ENCODE measurements around the gene ABLIM3. TPM values are rescaled to one million over a fixed set of nuclear protein-coding genes. Genes with fewer than 3 reads are reported as not detected.

The ABLIM3 gene
- total and polyA plus RNA-seq, 4 donors, result 8.0 to 54.2 (median 33.6) TPM

- Histone ChIP-seq H3K9ac (ENCODE audit: insufficient read depth in 1 of 2, low read length in 2 of 2) (no peak overlapping the region), H3K4me1 (ENCODE audit: control insufficient read depth in 5 of 5, insufficient read depth in 5 of 5, low read length in 5 of 5) (peaks cover 0 to 24% (median 17%) of the 10 kb centered on the region in 5 donors), H3K4me3 (no peak overlapping the region), H3K9me3 (ENCODE audit: control insufficient read depth in 4 of 4, insufficient read depth in 3 of 4, low read length in 3 of 4) (no peaks in the 10 kb centered on the region), H3K36me3 (ENCODE audit: control insufficient read depth in 4 of 4, insufficient read depth in 4 of 4, low read length in 4 of 4) (peaks cover 0 to 3% (median 0%) of the 10 kb centered on the region in 4 donors), H3K27ac (ENCODE audit: low read depth in 1 of 2, low read length in 1 of 2) (peak overlapping the region; percentile 33 to 34), H3K27me3 (ENCODE audit: control insufficient read depth in 3 of 3, insufficient read depth in 3 of 3, low read length in 2 of 3) (no peaks in the 10 kb centered on the region)
- no peak for DNase-seq
- 81 to 83% methylated on average over 8 of the region's 8 CpGs for WGBS, 2 donors
- TF ChIP-seq CTCF (IDR thresholded peaks at IDR 0.05; ENCODE audit: control extremely low read depth, extremely low read depth), result no peak
- no peak for ATAC-seq (ENCODE audit: insufficient read depth, low FRiP score)
Observed at GRCh38 chr5:149301744-149302380, 160.6 kb downstream of the ABLIM3 start.

- H3K27ac ChIP-seq (ENCODE audit: low read depth in 1 of 2, low read length in 1 of 2), result no peak overlapping the region
- no peak for DNase-seq
- H3K36me3 ChIP-seq (ENCODE audit: control insufficient read depth in 4 of 4, insufficient read depth in 4 of 4, low read length in 4 of 4), result peaks cover 0 to 3% (median 0%) of the 10 kb centered on the region in 4 donors
- no peak for ATAC-seq (ENCODE audit: insufficient read depth, low FRiP score)
- no peak for TF ChIP-seq CTCF (IDR thresholded peaks at IDR 0.05; ENCODE audit: control extremely low read depth, extremely low read depth)
- 84 to 88% methylated on average over 5 of the region's 5 CpGs for WGBS, 2 donors
- no peaks in the 10 kb centered on the region for H3K9me3 ChIP-seq (ENCODE audit: control insufficient read depth in 4 of 4, insufficient read depth in 3 of 4, low read length in 3 of 4)
- no peaks in the 10 kb centered on the region for H3K27me3 ChIP-seq (ENCODE audit: control insufficient read depth in 3 of 3, insufficient read depth in 3 of 3, low read length in 2 of 3)
- no peak overlapping the region for H3K4me3 ChIP-seq
- H3K4me1 ChIP-seq (ENCODE audit: control insufficient read depth in 5 of 5, insufficient read depth in 5 of 5, low read length in 5 of 5), result peaks cover 0 to 23% (median 17%) of the 10 kb centered on the region in 5 donors
- H3K9ac ChIP-seq (ENCODE audit: insufficient read depth in 1 of 2, low read length in 2 of 2), result no peak overlapping the region
Observed at GRCh38 chr5:149302641-149303040, 161.3 kb downstream of the ABLIM3 start.

GRCh38 chr5:149303210-149303609 is 161.9 kb downstream of the ABLIM3 start:
- H3K9me3 ChIP-seq (ENCODE audit: control insufficient read depth in 4 of 4, insufficient read depth in 3 of 4, low read length in 3 of 4), result no peaks in the 10 kb centered on the region
- WGBS, 2 donors, result 65 to 76% methylated on average over 4 of the region's 4 CpGs
- no peak overlapping the region for H3K9ac ChIP-seq (ENCODE audit: insufficient read depth in 1 of 2, low read length in 2 of 2)
- H3K27me3 ChIP-seq (ENCODE audit: control insufficient read depth in 3 of 3, insufficient read depth in 3 of 3, low read length in 2 of 3), result no peaks in the 10 kb centered on the region
- no peak overlapping the region for H3K4me3 ChIP-seq
- peaks cover 0 to 3% (median 0%) of the 10 kb centered on the region in 4 donors for H3K36me3 ChIP-seq (ENCODE audit: control insufficient read depth in 4 of 4, insufficient read depth in 4 of 4, low read length in 4 of 4)
- DNase-seq (no peak), ATAC-seq (ENCODE audit: insufficient read depth, low FRiP score) (no peak)
- H3K4me1 ChIP-seq (ENCODE audit: control insufficient read depth in 5 of 5, insufficient read depth in 5 of 5, low read length in 5 of 5), result peaks cover 0 to 21% (median 14%) of the 10 kb centered on the region in 5 donors
- no peak overlapping the region for H3K27ac ChIP-seq (ENCODE audit: low read depth in 1 of 2, low read length in 1 of 2)
- TF ChIP-seq CTCF (IDR thresholded peaks at IDR 0.05; ENCODE audit: control extremely low read depth, extremely low read depth), result no peak
